Activated CD4-positive, alpha-beta T cell treated with anti-CD3 and anti-CD28 coated beads, Interleukin-2, amount 50 U/mL, for 4 hours (primary cell): Measurements from ENCODE around the gene AOPEP.

ENCODE experiments used
- DNase-seq, 2 experiments: peaks; one replicate each; pipeline ENCODE4 v3.0.0-alpha.2; 2020

Gene AOPEP, protein sequence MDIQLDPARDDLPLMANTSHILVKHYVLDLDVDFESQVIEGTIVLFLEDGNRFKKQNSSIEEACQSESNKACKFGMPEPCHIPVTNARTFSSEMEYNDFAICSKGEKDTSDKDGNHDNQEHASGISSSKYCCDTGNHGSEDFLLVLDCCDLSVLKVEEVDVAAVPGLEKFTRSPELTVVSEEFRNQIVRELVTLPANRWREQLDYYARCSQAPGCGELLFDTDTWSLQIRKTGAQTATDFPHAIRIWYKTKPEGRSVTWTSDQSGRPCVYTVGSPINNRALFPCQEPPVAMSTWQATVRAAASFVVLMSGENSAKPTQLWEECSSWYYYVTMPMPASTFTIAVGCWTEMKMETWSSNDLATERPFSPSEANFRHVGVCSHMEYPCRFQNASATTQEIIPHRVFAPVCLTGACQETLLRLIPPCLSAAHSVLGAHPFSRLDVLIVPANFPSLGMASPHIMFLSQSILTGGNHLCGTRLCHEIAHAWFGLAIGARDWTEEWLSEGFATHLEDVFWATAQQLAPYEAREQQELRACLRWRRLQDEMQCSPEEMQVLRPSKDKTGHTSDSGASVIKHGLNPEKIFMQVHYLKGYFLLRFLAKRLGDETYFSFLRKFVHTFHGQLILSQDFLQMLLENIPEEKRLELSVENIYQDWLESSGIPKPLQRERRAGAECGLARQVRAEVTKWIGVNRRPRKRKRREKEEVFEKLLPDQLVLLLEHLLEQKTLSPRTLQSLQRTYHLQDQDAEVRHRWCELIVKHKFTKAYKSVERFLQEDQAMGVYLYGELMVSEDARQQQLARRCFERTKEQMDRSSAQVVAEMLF

DNA sequence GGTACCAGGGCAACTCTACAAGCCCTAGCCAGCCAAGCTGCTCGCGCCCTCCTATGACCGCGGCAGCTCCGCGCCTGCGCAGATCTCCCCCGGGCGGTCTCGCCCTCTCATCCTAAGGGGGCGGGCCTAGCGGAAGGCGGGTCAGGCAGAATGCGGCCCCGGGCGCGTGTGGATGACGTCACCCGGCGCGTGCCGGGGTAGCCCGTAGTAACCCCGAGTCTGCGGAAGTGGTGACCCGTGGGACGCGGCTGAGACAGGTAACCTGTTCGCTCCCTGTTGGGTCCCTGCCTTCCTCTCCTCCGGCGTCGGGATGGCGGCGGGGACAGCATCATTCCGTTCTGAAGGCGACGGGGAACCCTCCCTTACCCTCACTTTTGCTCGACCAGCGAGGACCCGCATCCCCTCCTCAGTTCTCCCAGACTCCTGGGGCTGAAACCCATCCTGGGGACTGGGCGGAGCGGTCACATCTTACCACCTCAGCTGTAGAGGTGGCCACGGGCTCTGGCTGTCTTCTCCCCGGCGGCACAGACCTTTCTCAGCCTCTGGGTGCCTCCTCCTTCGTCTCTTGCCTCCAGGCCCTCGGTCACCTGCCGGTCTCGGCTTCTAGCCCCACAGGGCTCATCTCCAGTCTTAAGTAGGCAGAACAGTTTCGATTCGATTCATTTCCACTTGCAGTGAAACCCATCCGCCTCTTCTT is at the start of gene AOPEP:
AOPEP (plus strand) TSS at position 205 of the 697 bp plus-strand sequence. CDS start 33,085 bp downstream, outside the sequence.
- peak; percentile 99 for DNase-seq

DNA sequence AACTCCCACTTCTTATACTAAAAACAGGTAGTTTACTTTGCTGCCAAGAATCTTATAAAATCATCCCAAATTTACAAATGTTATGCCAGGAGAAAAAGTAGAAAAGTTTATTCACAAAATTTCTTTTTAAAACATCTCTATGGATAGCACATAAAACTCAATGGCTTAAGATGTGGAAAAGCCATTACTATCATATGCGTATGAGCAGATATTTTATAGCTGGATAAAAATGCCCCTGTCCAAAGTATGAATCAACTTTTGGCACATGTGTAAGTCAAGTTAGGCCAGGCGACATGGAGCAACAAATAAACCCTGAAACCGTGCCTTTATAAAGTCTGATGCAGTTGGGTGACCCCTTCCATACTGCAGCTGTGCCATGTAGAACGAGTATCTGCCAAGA is 48.6 kb upstream of the AOPEP start:
- DNase-seq, result no peak

- no peak for DNase-seq
Measured at GRCh38 chr9:94679587-94679986, 46.9 kb upstream of the AOPEP start.

GRCh38 chr9:94680020-94680419 is 46.5 kb upstream of the AOPEP start:
- no peak for DNase-seq

DNA sequence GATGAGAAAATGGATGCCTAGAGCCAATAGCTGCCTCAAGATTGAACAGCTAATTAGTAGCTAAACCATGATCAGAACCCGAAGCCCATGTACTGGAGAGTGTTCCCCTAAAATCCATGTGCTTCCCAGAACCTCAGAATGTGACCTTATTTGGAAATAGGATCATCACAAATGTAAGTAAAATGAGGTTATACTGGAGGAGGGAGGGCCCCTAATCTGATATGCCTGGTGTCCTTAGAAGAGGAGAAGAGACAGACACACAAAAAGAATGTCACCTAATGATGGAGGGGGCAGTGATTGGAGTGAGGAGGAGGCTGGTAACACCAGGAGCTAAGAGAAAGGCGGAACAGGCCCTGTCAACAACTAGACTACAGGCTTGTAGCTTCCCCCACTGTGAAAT is 45.9 kb upstream of the AOPEP start:
- DNase-seq, result no peak

DNA sequence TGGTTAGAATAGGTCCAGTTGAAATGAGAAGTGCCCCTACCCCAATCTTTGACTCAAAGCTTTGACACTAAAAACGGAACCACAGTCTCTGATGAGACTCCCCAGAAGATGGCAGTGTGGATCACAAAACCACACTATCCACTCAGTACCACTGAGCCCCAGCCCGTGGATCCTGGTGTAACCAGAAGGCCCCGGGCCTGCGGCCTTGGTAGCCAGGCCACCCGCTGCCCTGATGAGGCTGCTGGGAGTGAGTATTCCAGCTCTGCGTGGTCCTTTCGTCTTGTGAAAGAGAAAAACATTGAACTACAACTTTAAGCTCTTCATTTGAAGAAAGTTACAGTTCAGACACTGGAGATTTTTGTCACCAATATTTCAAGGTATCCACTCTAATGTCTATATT is 45.0 kb upstream of the AOPEP start:
- DNase-seq, result peak; percentile 34 to 47

DNA sequence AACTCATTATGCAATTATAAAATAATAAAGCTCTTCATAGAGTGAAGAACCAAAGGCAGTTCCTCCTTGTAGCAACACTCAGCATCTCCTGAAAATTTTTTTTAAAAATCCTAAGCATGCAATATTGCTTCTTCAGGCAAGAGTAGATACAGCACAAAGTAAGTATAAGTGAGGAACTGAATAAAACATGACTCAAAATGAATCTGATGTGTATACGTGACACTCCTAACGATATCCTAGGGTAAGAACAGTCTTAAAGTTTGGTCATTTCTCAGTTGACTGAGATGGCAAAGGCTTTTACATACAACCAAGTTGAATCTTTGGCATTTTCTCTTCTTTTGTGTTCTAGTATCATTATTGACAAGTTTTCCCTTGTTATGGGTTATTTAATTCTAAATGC is 41.1 kb upstream of the AOPEP start:
- DNase-seq, result no peak

- no peak for DNase-seq
Measured at GRCh38 chr9:94687451-94687850, 39.0 kb upstream of the AOPEP start.

DNA sequence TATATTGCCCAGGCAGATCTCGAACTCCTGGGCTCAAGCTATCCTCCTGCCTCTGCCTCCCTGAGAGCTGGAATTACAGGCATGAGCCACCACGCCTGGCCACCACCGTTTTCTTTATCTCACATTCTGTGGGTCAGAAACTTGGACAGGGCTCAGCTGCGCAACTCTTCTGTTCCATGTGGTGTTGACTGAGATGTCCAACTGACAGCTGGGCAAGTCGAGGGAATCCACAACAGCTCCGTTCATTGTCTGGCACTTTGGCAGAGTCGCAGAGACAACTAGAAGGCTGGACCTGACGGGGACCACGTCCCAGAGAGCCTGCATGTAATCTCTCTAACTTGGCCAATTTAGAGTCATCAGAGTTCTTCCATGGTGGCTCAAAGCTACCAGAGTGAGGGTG is 36.2 kb upstream of the AOPEP start:
- no peak for DNase-seq

GRCh38 chr9:94692601-94693000 is 33.9 kb upstream of the AOPEP start:
- no peak for DNase-seq

GRCh38 chr9:94693485-94694204 is 32.9 kb upstream of the AOPEP start:
- DNase-seq, result no peak

- DNase-seq, result no peak
Measured at GRCh38 chr9:94696545-94696944, 30.0 kb upstream of the AOPEP start.

DNA sequence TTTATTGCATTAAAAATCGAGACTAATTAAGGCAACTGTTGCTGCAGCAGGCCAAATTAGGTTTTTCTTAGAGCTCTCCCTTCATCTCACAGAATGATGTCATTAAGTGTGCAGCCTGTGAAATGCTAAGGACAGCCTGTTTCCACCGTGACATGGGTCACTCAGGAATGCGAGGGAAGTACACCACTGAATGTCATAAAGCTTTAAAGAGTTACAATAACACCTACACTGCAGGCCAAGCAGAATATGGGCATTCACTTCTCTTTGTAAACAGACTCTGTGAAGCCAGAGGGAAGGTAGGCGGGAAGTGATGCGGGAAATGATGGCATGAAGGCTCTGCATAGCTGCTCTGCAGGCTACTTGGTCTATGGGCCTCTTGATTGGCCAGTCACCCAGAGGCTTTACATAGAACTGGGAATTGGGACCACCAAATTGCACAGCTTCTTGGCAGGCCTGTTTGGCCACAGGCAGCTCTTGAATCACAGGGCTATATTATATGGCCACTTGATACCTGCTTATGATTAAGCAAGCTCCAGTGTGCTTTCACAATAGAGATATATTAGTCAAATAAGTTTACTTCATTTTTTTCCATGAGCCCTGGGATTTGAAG is 28.4 kb upstream of the AOPEP start:
- DNase-seq, result no peak

DNA sequence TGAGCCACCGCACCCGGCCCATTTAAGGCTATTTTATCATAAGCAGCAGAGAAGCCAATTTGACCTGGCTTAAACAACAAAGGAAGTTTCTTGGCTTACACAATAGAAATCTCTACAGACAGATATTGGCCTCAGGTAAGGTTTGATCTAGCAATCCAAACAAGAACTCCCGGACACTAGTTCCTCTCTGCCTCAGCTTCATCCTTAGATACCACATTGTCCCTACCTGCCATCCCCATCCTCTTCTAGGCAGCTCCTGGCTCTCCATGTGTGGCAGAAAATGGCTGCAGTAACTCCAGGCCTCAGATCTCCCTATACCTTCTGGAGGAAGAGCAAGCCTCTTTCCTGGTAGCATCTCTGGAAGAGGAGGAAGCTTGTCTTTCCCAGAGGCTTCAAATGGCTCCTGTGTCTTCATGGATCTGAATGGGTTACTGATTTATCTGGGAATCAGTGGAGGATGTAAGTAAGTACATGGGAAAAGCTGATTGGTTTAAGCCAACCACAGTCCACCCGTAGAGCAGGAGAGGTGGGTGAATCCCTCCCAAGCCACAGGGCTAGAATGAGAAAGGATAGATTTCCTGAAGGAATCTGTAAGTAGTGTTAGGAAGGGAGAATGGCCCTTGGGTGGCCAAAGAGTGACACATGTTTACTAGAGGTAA is 26.7 kb upstream of the AOPEP start:
- no peak for DNase-seq

DNA sequence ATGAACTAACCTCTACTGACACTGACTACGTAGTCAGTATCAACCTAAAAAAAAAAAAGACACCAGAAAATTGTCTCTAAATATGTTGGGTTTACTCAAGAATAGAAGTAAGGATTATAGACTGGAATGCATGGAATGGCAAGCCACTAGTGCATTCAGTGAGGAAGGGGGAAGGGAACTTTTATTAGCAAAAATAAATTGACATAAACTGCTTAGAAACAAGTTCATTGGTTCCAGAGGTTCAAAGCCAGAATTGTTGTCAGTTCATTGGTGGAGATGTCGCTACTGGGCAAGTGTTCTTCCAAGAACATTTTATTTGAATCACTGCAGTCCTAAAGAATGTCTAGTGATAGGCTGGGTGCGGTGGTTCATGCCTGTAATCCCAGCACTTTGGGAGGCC is 26.1 kb upstream of the AOPEP start:
- DNase-seq, result no peak

DNA sequence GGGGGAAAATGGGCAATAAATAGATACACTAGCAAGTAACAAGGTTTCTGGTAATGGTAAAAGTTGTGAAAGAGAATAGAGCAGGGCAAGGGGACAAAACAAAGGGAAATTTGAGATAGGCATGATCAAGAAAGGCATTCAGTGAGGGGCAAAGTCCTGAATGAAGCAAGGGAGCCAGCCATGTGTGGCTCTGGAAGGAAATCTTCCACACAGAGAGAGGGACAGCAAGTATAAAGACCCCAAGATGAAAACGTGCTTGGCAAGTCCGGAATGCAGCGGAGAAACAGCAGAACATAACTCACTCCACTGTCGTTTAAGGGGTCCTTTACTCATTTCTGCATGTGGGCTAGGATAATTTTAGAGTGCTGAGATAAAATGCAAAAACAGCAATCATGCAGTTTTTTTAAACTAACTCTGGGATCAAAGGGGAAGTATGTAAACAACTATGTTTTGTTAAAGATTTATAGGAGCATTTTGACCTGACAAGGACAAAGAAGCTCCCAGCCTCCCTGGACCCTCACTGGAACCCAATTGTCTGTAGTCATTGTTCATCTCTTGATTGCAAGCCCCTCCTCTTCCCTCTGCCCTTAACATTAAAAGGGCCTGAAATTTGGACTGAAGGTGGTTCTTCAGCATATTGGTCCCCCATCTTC is 22.9 kb upstream of the AOPEP start:
- no peak for DNase-seq

DNA sequence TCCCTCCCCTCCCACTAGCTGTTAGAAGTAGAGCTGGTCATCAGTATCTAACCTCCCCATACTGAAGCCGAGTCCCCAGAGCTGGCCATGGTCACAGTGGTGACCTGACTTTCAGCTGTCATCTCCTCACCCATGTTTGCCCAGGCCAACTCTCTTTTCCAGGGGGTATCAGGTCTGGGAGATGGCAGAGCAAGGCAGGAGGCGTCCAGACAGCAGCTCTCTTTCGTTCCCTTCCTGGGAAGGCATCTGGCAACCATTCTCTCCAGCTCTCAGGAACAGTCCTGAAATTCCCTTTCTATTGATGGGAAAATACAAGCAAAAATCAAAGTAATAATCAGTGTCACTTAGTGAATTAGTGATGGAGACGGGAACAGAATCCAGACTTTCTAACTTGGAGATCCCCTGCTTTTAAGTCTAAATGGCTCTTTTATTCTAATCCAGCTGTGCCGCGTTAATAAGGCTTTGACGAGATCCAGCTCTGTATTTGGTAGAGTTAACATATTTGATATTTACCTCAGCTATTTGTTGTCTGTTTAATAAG is 21.3 kb upstream of the AOPEP start:
- DNase-seq, result no peak

DNA sequence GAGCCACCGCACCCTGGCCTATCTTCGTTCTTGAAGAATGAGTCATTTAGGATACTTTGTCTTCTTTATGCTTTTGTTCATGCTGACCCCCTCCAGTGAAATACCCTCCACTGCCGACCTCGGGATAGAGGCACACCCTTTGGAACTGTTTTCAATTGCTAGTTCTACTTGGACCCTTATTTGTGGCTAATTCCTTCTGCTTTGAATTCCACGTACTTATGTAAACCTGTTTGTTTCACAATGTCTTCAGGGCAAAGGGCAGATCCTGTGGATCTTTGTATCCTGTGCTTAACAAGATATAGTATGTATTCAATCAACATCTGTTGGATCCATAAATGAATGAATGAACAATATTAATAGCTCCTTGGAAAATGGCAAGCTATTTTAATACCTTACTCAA is 19.6 kb upstream of the AOPEP start:
- DNase-seq, result no peak

GRCh38 chr9:94713436-94714215 is 12.9 kb upstream of the AOPEP start:
- DNase-seq, result no peak

- DNase-seq, result no peak
Measured at GRCh38 chr9:94714494-94714893, 12.0 kb upstream of the AOPEP start.
